ENCODE results near the gene SBK1.

SBK1 gene

GRCh38 chr16:28294201-28294600 lies 1.9 kb downstream of the SBK1 start:
- TF ChIP-seq CTCF (IDR thresholded peaks at IDR 0.05; ENCODE audit: borderline replicate concordance, control extremely low read depth, extremely low read depth, insufficient read depth, missing control alignments) = no peak
- DNase-seq (ENCODE audit: low spot score) = no peak
- in situ Hi-C loops (cut with MboI; ENCODE audit: low sequenced_read_pairs, unreplicated experiment) = loop anchor here (25.0 kb wide), 1 partner anchor 243 kb away; the partner anchor contains the start of gene NUPR1

- in situ Hi-C loops (cut with MboI; ENCODE audit: low sequenced_read_pairs, unreplicated experiment) = loop anchor here (25.0 kb wide), 1 partner anchor 242 kb away; the partner anchor contains the start of gene NUPR1
Observed at GRCh38 chr16:28295276-28295675, 3.0 kb downstream of the SBK1 start.

GRCh38 chr16:28297308-28297707 lies 5.0 kb downstream of the SBK1 start:
- in situ Hi-C loops (cut with MboI; ENCODE audit: low sequenced_read_pairs, unreplicated experiment) = loop anchor here (25.0 kb wide), 1 partner anchor 240 kb away; the partner anchor contains the start of gene NUPR1
- DNase-seq (ENCODE audit: low spot score) = no peak
- no peak for TF ChIP-seq CTCF (IDR thresholded peaks at IDR 0.05; ENCODE audit: borderline replicate concordance, control extremely low read depth, extremely low read depth, insufficient read depth, missing control alignments)

More at GRCh38 chr16:28295276-28295675, 3.0 kb downstream of the SBK1 start:
- DNase-seq (ENCODE audit: low spot score) = no peak
- TF ChIP-seq CTCF (IDR thresholded peaks at IDR 0.05; ENCODE audit: borderline replicate concordance, control extremely low read depth, extremely low read depth, insufficient read depth, missing control alignments) = no peak

- in situ Hi-C loops (cut with MboI; ENCODE audit: low sequenced_read_pairs, unreplicated experiment) = loop anchor here (25.0 kb wide), 1 partner anchor 239 kb away; the partner anchor contains the start of gene NUPR1
- DNase-seq (ENCODE audit: low spot score) = no peak
- TF ChIP-seq CTCF (IDR thresholded peaks at IDR 0.05; ENCODE audit: borderline replicate concordance, control extremely low read depth, extremely low read depth, insufficient read depth, missing control alignments) = no peak
Observed at GRCh38 chr16:28297784-28298510, 5.6 kb downstream of the SBK1 start.

- no peak for DNase-seq (ENCODE audit: low spot score)
- in situ Hi-C loops (cut with MboI; ENCODE audit: low sequenced_read_pairs, unreplicated experiment) = loop anchor here (25.0 kb wide), 1 partner anchor 239 kb away; the partner anchor contains the start of gene NUPR1
- TF ChIP-seq CTCF (IDR thresholded peaks at IDR 0.05; ENCODE audit: borderline replicate concordance, control extremely low read depth, extremely low read depth, insufficient read depth, missing control alignments) = no peak
Observed at GRCh38 chr16:28298511-28298878, 6.2 kb downstream of the SBK1 start.

GRCh38 chr16:28300327-28300726 lies 8.0 kb downstream of the SBK1 start:
- no peak for TF ChIP-seq CTCF (IDR thresholded peaks at IDR 0.05; ENCODE audit: borderline replicate concordance, control extremely low read depth, extremely low read depth, insufficient read depth, missing control alignments)
- no peak for DNase-seq (ENCODE audit: low spot score)
- in situ Hi-C loops (cut with MboI; ENCODE audit: low sequenced_read_pairs, unreplicated experiment) = no loop called here

Measured in GM13976 (cell line).